H9 (cell line): ENCODE data around the gene CATSPERB. TPM values are rescaled to one million over a fixed set of nuclear protein-coding genes. Genes with fewer than 3 reads are reported as not detected.

ENCODE experiments used
- DNase-seq: peaks from one replicate; pipeline ENCODE4 v3.0.0-alpha.2; 2017
- H2AFZ ChIP-seq: one replicate; pipeline ENCODE4 v1.6.1; 2013; ENCODE audit warnings: mild to moderate bottlenecking, low read length, control low read depth, moderate library complexity
- H2AK5ac ChIP-seq: 2 replicates; pipeline ENCODE4 v1.6.1; 2013; ENCODE audit warnings: low read length, control low read depth, mixed read lengths; ENCODE audit not compliant: insufficient read length
- H2BK120ac ChIP-seq: one replicate; pipeline ENCODE4 v1.6.1; 2013; ENCODE audit warnings: low read depth, mild to moderate bottlenecking, low read length, control low read depth, inconsistent platforms; ENCODE audit not compliant: poor library complexity, severe bottlenecking
- H2BK12ac ChIP-seq: 2 replicates; pipeline ENCODE4 v1.6.1; 2013; ENCODE audit warnings: low read length, control low read depth, mixed read lengths, low read depth; ENCODE audit not compliant: insufficient read length
- H2BK15ac ChIP-seq: 2 replicates; pipeline ENCODE4 v1.6.1; 2013; ENCODE audit warnings: low read depth, low read length, control low read depth
- H2BK20ac ChIP-seq: one replicate; pipeline ENCODE4 v1.6.1; 2013; ENCODE audit warnings: low read depth, mild to moderate bottlenecking, low read length, control low read depth, inconsistent platforms; ENCODE audit not compliant: poor library complexity, severe bottlenecking
- H2BK5ac ChIP-seq: 2 replicates; pipeline ENCODE4 v1.6.1; 2013; ENCODE audit warnings: low read length, control low read depth, mixed read lengths; ENCODE audit not compliant: insufficient read length
- H3K14ac ChIP-seq: 2 replicates; pipeline ENCODE4 v1.6.1; 2013; ENCODE audit warnings: low read length, control low read depth; ENCODE audit not compliant: insufficient read depth
- H3K18ac ChIP-seq: 2 replicates; pipeline ENCODE4 v1.6.1; 2013; ENCODE audit warnings: low read depth, mild to moderate bottlenecking, mixed read lengths, low read length, control low read depth; ENCODE audit not compliant: insufficient read length
- H3K23ac ChIP-seq: 2 replicates; pipeline ENCODE4 v1.6.1; 2013; ENCODE audit warnings: low read length, control low read depth, mixed read lengths, low read depth; ENCODE audit not compliant: insufficient read length
- H3K23me2 ChIP-seq: 2 replicates; pipeline ENCODE4 v1.6.1; 2013; ENCODE audit warnings: low read depth, mild to moderate bottlenecking, mixed read lengths, low read length, control low read depth; ENCODE audit not compliant: insufficient read length, poor library complexity, severe bottlenecking
- H3K27ac ChIP-seq: 2 replicates; pipeline ENCODE4 v1.5.1; 2013; ENCODE audit warnings: low read length, control low read depth, mixed read lengths, low read depth; ENCODE audit not compliant: insufficient read length
- H3K27me3 ChIP-seq: 2 replicates; pipeline ENCODE4 v1.6.1; 2013; ENCODE audit warnings: low read length, control low read depth, inconsistent platforms; ENCODE audit not compliant: insufficient read depth
- H3K4ac ChIP-seq: 2 replicates; pipeline ENCODE4 v1.6.1; 2013; ENCODE audit warnings: low read depth, mild to moderate bottlenecking, control low read depth, inconsistent platforms, low read length, moderate library complexity
- H3K4me1 ChIP-seq: 2 replicates; pipeline ENCODE4 v1.6.1; 2013; ENCODE audit warnings: low read length, control low read depth, inconsistent platforms; ENCODE audit not compliant: insufficient read depth
- H3K4me2 ChIP-seq: 2 replicates; pipeline ENCODE4 v1.6.1; 2013; ENCODE audit warnings: low read length, control low read depth, mixed read lengths; ENCODE audit not compliant: insufficient read length, insufficient read depth
- H3K56ac ChIP-seq: 2 replicates; pipeline ENCODE4 v1.6.1; 2013; ENCODE audit warnings: low read depth, mild to moderate bottlenecking, mixed read lengths, low read length, control low read depth; ENCODE audit not compliant: insufficient read length
- H3K79me1 ChIP-seq: 2 replicates; pipeline ENCODE4 v1.6.1; 2013; ENCODE audit warnings: low read depth, mild to moderate bottlenecking, moderate library complexity, low read length, control low read depth, inconsistent platforms; ENCODE audit not compliant: insufficient read depth, poor library complexity, severe bottlenecking
- H3K79me2 ChIP-seq: 2 replicates; pipeline ENCODE4 v1.6.1; 2013; ENCODE audit warnings: low read length, control low read depth, inconsistent platforms; ENCODE audit not compliant: insufficient read depth
- H3K9ac ChIP-seq: 2 replicates; pipeline ENCODE4 v1.6.1; 2013; ENCODE audit warnings: low read length, control low read depth, mixed read lengths; ENCODE audit not compliant: insufficient read length; ENCODE audit errors: extremely low read depth
- H3K9me3 ChIP-seq: one replicate; pipeline ENCODE4 v1.6.1; 2013; ENCODE audit warnings: low read depth, low read length, inconsistent platforms; ENCODE audit not compliant: control insufficient read depth
- H3T11ph ChIP-seq: one replicate; pipeline ENCODE4 v1.6.1; 2013; ENCODE audit warnings: mild to moderate bottlenecking, low read length, control low read depth, inconsistent platforms
- H4K20me1 ChIP-seq: one replicate; pipeline ENCODE4 v1.6.1; 2013; ENCODE audit not compliant: control insufficient read depth, insufficient read length, insufficient read depth
- H4K5ac ChIP-seq: 2 replicates; pipeline ENCODE4 v1.6.1; 2013; ENCODE audit warnings: low read depth, mild to moderate bottlenecking, mixed read lengths, low read length, control low read depth; ENCODE audit not compliant: insufficient read length
- H4K8ac ChIP-seq: replicated peaks from 2 replicates; pipeline ENCODE4 v1.6.1; 2013; ENCODE audit warnings: low read length, control low read depth, mixed read lengths, low read depth; ENCODE audit not compliant: insufficient read length
- H4K91ac ChIP-seq: 2 replicates; pipeline ENCODE4 v1.6.1; 2013; ENCODE audit warnings: low read depth, mild to moderate bottlenecking, moderate library complexity, mixed read lengths, low read length, control low read depth; ENCODE audit not compliant: insufficient read length
- H3K27ac Mint-ChIP-seq, 3 experiments: 2 replicates in 2 of 3; 3 replicates in 1 of 3; pipeline ENCODE4 v1.8.0; 2020 to 2021; ENCODE audit warnings: mixed read lengths in 3 of 3, mild to moderate bottlenecking in 1 of 3, moderate library complexity in 1 of 3
- H3K27me3 Mint-ChIP-seq: 2 replicates; pipeline ENCODE4 v1.8.0; 2021; ENCODE audit warnings: low read depth, mild to moderate bottlenecking, moderate library complexity, mixed read lengths
- H3K36me3 Mint-ChIP-seq, 3 experiments: 2 replicates in 2 of 3; 3 replicates in 1 of 3; pipeline ENCODE4 v1.8.0; 2020 to 2021; ENCODE audit warnings: low read depth in 3 of 3, mixed read lengths in 3 of 3; ENCODE audit not compliant: insufficient read depth in 1 of 3
- H3K4me1 Mint-ChIP-seq, 2 experiments: 2 replicates each; pipeline ENCODE4 v1.8.0; 2020; ENCODE audit warnings: mixed read lengths in 2 of 2
- H3K4me3 Mint-ChIP-seq, 2 experiments: 2 replicates in 1 of 2; 3 replicates in 1 of 2; pipeline ENCODE4 v1.8.0; 2020 to 2021; ENCODE audit warnings: mild to moderate bottlenecking in 2 of 2, mixed read lengths in 2 of 2, moderate library complexity in 1 of 2
- H3K9me3 Mint-ChIP-seq, 2 experiments: 2 replicates in 1 of 2; 3 replicates in 1 of 2; pipeline ENCODE4 v1.8.0; 2020; ENCODE audit warnings: mild to moderate bottlenecking in 2 of 2, mixed read lengths in 2 of 2, moderate library complexity in 1 of 2
- CTCF ChIP-seq: fragments of 200-600 bp; sonication (generic); conservative IDR thresholded peaks from 3 replicates; pipeline ENCODE4 v1.8.0; 2021; ENCODE audit warnings: antibody characterized with exemption, mild to moderate bottlenecking
- whole genome bisulfite sequencing: extraction: QIAGEN DNeasy Blood & Tissue Kit; methylation state at CpG from one replicate; pipeline ENCODE4 v1.1.7; 2013; ENCODE audit warnings: missing lambda C conversion rate, low lambda C conversion rate, mixed read lengths; ENCODE audit not compliant: insufficient read length; ENCODE audit errors: extremely low coverage; 5-methylcytosine and 5-hydroxymethylcytosine counted together
- total RNA-seq: library from RNA; stranded (reverse); gene quantifications from 2 replicates; pipeline ENCODE4 v1.2.1, GENCODE V29; 2021

The CATSPERB gene
- total RNA-seq, 1 experiment from 2014 or later: 0.48 TPM

DNA sequence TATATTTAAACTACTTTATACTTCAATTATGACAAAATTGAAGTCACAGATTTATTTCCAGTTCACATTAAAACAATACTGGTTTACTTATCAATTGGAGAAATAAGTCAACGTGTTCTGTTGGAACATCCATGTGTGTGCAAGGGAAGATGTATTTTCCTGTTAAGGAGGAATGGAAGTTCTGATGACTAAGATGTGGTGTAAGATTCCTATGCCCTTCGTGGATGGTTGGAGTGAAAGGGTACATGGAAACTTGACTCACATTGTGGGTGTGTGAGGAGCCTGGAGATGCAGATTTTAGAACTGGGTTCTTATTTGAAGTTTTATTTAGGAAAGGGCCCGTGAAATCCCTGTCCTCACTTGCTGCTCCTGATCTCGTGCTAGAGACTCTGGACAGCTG is 95.3 kb downstream of the CATSPERB start:
- no peaks in the 10 kb centered on the region for H3K79me1 ChIP-seq
- peaks cover 0 to 3% of the 10 kb centered on the region in 2 experiments; a peak in 2 of 5 replicates for H3K9me3 Mint-ChIP-seq
- H2AK5ac ChIP-seq: no peak overlapping the region
- DNase-seq: no peak
- no peak overlapping the region for H3K4ac ChIP-seq
- H3K27ac ChIP-seq: no peak overlapping the region
- no peak overlapping the region for H4K5ac ChIP-seq
- no peak overlapping the region for H4K8ac ChIP-seq
- no peaks in the 10 kb centered on the region for H3K4me1 Mint-ChIP-seq
- WGBS: no CpG with 5 or more reads among the region's 4 CpGs
- no peaks in the 10 kb centered on the region for H3K27me3 ChIP-seq
- H3T11ph ChIP-seq: no peak overlapping the region
- no peak overlapping the region for H3K56ac ChIP-seq
- no peak overlapping the region for H3K4me3 Mint-ChIP-seq
- no peaks in the 10 kb centered on the region for H3K79me2 ChIP-seq
- no peak overlapping the region for H2BK20ac ChIP-seq
- peaks cover 0 to 1% (median 0%) of the 10 kb centered on the region in 3 experiments; a peak in 1 of 7 replicates for H3K36me3 Mint-ChIP-seq
- H3K9me3 ChIP-seq: no peaks in the 10 kb centered on the region
- H3K27me3 Mint-ChIP-seq: no peaks in the 10 kb centered on the region
- no peak overlapping the region for H3K9ac ChIP-seq
- H4K20me1 ChIP-seq: no peaks in the 10 kb centered on the region
- H3K23me2 ChIP-seq: no peaks in the 10 kb centered on the region
- no peak overlapping the region for H3K27ac Mint-ChIP-seq
- H4K91ac ChIP-seq: no peak overlapping the region
- no peak overlapping the region for H2BK12ac ChIP-seq
- H2BK5ac ChIP-seq: no peak overlapping the region
- H3K23ac ChIP-seq: no peak overlapping the region
- no peak overlapping the region for H3K14ac ChIP-seq
- H3K18ac ChIP-seq: no peak overlapping the region
- H2AFZ ChIP-seq: no peak overlapping the region
- H3K4me2 ChIP-seq: no peak overlapping the region
- H3K4me1 ChIP-seq: no peaks in the 10 kb centered on the region
- no peak for TF ChIP-seq CTCF
- H2BK15ac ChIP-seq: no peak overlapping the region
- H2BK120ac ChIP-seq: no peak overlapping the region
